Karpas-422 (cell line): Measurements from ENCODE around the gene CBR4. TPM values are rescaled to one million over a fixed set of nuclear protein-coding genes. Genes with fewer than 3 reads are reported as not detected.

Experiments used
- DNase-seq: peaks from one replicate; pipeline ENCODE4 v3.0.0-alpha.2; 2015
- H2AFZ ChIP-seq: fragments of 200-600 bp; sonication (generic); 2 replicates; pipeline ENCODE4 v1.6.1; 2014; ENCODE audit warnings: antibody characterized with exemption, low read length, mixed read lengths
- H3K27ac ChIP-seq: fragments of 200-600 bp; sonication (generic); 2 replicates; pipeline ENCODE4 v1.5.1; 2014; ENCODE audit warnings: mild to moderate bottlenecking, low read length, moderate library complexity
- H3K27me3 ChIP-seq: fragments of 200-600 bp; sonication (generic); 2 replicates; pipeline ENCODE4 v1.6.1; 2014; ENCODE audit warnings: low read length, mixed read lengths
- H3K36me3 ChIP-seq: fragments of 200-600 bp; sonication (generic); 2 replicates; pipeline ENCODE4 v1.6.1; 2014; ENCODE audit warnings: low read length, mixed read lengths; ENCODE audit not compliant: insufficient read depth
- H3K4me1 ChIP-seq: fragments of 200-600 bp; sonication (generic); 2 replicates; pipeline ENCODE4 v1.6.1; 2014; ENCODE audit warnings: mild to moderate bottlenecking, low read length, mixed read lengths
- H3K4me2 ChIP-seq: fragments of 200-600 bp; sonication (generic); 2 replicates; pipeline ENCODE4 v1.6.1; 2014; ENCODE audit warnings: low read length, low read depth, mild to moderate bottlenecking; ENCODE audit not compliant: poor library complexity, severe bottlenecking
- H3K4me3 ChIP-seq: fragments of 200-600 bp; sonication (generic); 2 replicates; pipeline ENCODE4 v1.5.1; 2014; ENCODE audit warnings: mild to moderate bottlenecking, antibody characterized with exemption, low read length, mixed read lengths
- H3K79me2 ChIP-seq: fragments of 200-600 bp; sonication (generic); 2 replicates; pipeline ENCODE4 v1.6.1; 2014; ENCODE audit warnings: mild to moderate bottlenecking, low read length, mixed read lengths
- H3K9ac ChIP-seq: fragments of 200-600 bp; sonication (generic); 2 replicates; pipeline ENCODE4 v1.6.0; 2014; ENCODE audit warnings: low read length
- H3K9me2 ChIP-seq: fragments of 200-600 bp; sonication (generic), shearing (Covaris generic); replicated peaks from 2 replicates; pipeline ENCODE4 v1.6.0; 2014; ENCODE audit warnings: mild to moderate bottlenecking, low read length, moderate library complexity; ENCODE audit not compliant: insufficient read depth
- H3K9me3 ChIP-seq: fragments of 300-700, 200-600 bp; sonication (generic); 2 replicates; pipeline ENCODE4 v1.6.1; 2014; ENCODE audit warnings: low read length, mixed read lengths
- H4K20me1 ChIP-seq: fragments of 200-600 bp; sonication (generic); 2 replicates; pipeline ENCODE4 v1.6.1; 2014; ENCODE audit warnings: mild to moderate bottlenecking, antibody characterized with exemption, low read length, low read depth; ENCODE audit not compliant: insufficient read depth
- total RNA-seq: library from RNA; depleted of rRNA; stranded (reverse); fragments of >200 nt; shearing (Covaris generic); gene quantifications from 2 replicates; pipeline ENCODE4 v1.2.3, GENCODE V29; 2014; ENCODE audit warnings: low replicate concordance; rRNA removed

Gene CBR4
- total RNA-seq: 23.1 and 25.7 TPM in 2 replicates

DNA sequence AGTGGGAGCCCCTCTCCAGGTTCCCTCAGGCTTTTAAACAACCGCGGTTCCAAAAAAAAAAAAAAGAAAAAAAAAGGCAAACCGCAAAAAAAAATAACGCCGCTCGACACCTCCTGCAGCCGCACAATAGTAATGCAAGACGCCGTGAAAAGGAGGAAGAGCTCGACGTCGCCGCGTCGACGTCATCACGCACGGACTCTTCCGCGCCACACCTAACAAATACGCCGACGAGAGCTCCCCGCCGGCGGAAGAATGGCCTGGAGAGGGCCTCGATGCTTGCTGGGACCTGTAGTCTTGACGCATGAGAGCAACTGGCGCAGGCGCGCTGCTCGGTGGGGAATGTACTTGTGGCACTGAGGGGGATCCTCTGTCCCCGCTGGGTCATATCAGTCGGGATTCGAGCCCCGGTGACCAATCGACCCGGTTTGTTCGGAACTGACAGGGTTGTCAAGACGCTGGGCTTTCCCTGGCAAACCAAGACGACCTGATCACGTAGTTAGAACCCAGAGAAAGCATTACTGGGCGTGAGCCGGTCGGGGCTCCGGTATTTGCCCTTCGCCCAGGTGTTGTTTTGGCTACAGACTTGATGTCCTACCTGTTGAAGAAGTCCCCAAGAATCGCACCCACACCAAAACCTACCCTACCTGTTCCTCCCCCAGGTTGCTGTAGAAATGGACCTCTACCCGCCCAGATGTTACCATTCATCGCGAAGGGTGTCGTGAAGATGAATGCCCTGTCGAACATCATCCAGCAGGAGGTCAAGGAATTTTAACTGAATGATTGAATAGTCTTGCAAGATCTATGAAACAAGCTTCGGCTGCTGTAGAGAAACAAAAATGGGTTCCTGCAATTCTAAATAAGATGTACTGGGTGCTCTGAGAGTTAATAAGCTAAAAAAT lies at the start of gene CBR4:
Gene CBR4 (minus strand): TSS at position 131 of the 899 bp plus-strand sequence. CDS start 166 bp downstream, outside the sequence.
- H3K27me3 ChIP-seq: no peaks in the 10 kb centered on the region
- H3K27ac ChIP-seq: peak within 1 kb of the TSS; percentile 65
- no peaks in the 10 kb centered on the region for H4K20me1 ChIP-seq
- DNase-seq: peak; percentile 95
- peaks cover 21% of the 10 kb centered on the region for H3K79me2 ChIP-seq
- peaks cover 3% of the 10 kb centered on the region; the same call in 1 of the 2 replicates for H3K36me3 ChIP-seq
- no peaks in the 10 kb centered on the region for H3K9me3 ChIP-seq
- H3K9me2 ChIP-seq: no peaks in the 10 kb centered on the region
- H2AFZ ChIP-seq: peak within 1 kb of the TSS; percentile 33
- H3K9ac ChIP-seq: peak within 1 kb of the TSS; percentile 76
- peak within 1 kb of the TSS; percentile 91 for H3K4me2 ChIP-seq
- H3K4me3 ChIP-seq: peak within 1 kb of the TSS; percentile 90
- H3K4me1 ChIP-seq: peaks cover 22% of the 10 kb centered on the region

DNA sequence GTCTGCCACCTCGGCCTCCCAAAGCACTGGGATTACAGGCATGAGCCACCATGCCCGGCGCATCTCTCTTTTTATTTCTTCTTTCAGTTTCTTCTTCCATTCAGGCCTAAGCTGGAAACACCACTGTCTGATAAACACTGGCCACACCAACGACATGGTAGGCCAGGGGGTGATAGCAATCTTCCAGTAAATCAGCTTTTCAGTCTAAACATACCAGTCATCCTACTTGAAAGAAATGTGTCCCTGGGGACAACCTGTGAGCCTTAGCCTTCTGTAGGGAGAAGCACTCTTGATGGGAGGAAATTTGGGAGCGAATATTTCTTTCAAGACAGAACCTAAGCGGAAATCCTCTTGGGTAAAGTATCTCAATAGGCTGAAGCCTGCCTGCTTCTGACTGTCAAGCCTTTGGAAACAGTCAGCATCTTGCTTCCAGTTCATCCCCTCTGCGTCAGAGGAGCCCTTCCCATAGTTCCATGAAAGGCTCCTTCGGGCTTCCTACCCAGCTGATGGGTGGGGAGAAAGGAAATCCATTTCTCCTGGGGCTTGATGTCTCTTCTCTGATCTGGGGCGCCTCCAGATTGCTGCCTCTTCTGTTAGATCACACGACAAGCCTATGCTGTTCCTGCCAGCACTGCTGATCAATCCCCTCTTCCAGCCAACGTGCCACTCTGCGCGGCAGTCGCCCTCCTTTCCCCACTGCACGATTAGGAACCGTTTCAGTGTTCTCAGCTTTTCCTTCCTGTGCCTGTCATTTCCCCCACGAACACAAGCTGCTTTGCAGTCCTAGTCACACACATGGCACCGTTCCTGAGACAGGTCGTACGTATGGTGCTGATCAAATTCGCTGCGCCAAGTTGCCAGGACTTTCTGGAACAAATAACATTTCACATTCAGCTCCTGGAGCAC lies 49.5 kb upstream of the CBR4 start:
- no peaks in the 10 kb centered on the region for H3K9me3 ChIP-seq
- H3K27me3 ChIP-seq: no peaks in the 10 kb centered on the region
- no peaks in the 10 kb centered on the region for H3K36me3 ChIP-seq
- H3K4me1 ChIP-seq: no peaks in the 10 kb centered on the region
- H3K4me3 ChIP-seq: no peak overlapping the region
- H3K9ac ChIP-seq: no peak overlapping the region
- no peaks in the 10 kb centered on the region for H3K9me2 ChIP-seq
- DNase-seq: no peak
- H2AFZ ChIP-seq: no peak overlapping the region
- H4K20me1 ChIP-seq: no peaks in the 10 kb centered on the region
- H3K4me2 ChIP-seq: no peak overlapping the region
- no peaks in the 10 kb centered on the region for H3K79me2 ChIP-seq
- no peak overlapping the region for H3K27ac ChIP-seq

DNA sequence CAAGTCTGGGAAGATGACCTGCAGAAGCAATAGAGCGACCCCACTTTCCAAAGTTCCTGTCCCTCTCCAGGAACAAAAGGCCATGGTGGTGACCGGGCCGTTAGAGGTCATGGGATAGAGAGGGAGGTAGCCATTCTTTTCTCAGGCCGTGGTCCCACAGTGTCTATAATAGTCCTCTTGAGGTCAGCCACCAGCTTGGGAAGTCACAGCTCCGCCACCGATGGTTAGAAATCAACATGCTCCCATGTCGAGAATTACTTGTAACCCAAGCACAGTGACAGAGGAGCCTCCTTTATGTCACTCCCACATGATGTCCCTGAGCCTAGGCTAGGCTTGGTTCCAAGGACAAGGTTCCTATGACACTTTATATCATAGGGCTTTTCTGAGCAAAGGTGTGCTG lies 48.3 kb upstream of the CBR4 start:
- Histone ChIP-seq H3K27ac (no peak overlapping the region), H3K36me3 (no peaks in the 10 kb centered on the region), H3K9ac (no peak overlapping the region), H3K4me2 (no peak overlapping the region), H4K20me1 (no peaks in the 10 kb centered on the region), H3K9me2 (no peaks in the 10 kb centered on the region), H3K79me2 (no peaks in the 10 kb centered on the region), H3K9me3 (no peaks in the 10 kb centered on the region), H3K4me3 (no peak overlapping the region), H3K4me1 (no peaks in the 10 kb centered on the region), H2AFZ (no peak overlapping the region), H3K27me3 (no peaks in the 10 kb centered on the region)
- DNase-seq: no peak

DNA sequence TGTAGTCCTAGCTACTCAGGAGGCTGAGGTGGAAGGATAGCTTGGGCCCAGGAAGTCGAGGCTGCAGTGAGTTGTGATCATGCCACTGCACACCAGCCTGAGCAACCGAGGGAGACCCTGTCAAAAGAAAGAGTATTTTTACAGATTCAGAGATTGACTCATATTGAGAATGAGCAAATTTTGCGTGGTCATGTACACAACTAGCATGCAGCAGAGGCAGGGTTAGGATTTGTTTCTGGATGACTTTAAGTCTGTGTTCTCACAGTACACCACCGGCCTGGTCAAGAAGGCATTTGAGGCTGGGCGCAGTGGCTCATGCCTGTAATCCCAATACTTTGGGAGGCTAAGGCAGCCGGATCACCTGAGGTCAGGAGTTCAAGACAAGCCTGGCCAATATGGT lies 44.8 kb upstream of the CBR4 start:
- DNase-seq: no peak
- H3K27me3 ChIP-seq: no peaks in the 10 kb centered on the region
- H4K20me1 ChIP-seq: no peaks in the 10 kb centered on the region
- no peak overlapping the region for H3K4me3 ChIP-seq
- H3K36me3 ChIP-seq: no peaks in the 10 kb centered on the region
- no peak overlapping the region for H2AFZ ChIP-seq
- no peaks in the 10 kb centered on the region for H3K9me3 ChIP-seq
- H3K27ac ChIP-seq: no peak overlapping the region
- H3K4me1 ChIP-seq: no peaks in the 10 kb centered on the region
- no peak overlapping the region for H3K4me2 ChIP-seq
- no peaks in the 10 kb centered on the region for H3K79me2 ChIP-seq
- no peaks in the 10 kb centered on the region for H3K9me2 ChIP-seq
- no peak overlapping the region for H3K9ac ChIP-seq

DNA sequence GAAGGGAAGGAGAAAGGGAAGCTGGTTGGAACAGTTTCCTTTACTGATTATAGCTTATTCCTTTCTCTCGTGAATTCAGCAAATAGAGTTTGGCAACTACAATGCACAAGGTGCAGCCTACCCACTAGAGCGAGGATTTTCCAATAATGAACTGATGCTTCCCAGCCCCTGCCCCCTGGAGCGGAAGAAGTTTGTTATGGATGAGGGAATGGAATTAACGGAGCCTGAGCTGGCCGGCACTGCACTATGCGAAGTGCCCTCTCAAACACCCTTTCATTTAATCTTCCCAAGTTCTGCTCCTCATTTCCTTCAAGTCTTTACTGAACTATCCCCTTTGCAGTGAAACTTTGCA lies 42.5 kb upstream of the CBR4 start:
- no peak overlapping the region for H3K27ac ChIP-seq
- H3K4me1 ChIP-seq: no peaks in the 10 kb centered on the region
- no peak overlapping the region for H3K4me2 ChIP-seq
- no peak for DNase-seq
- H3K79me2 ChIP-seq: no peaks in the 10 kb centered on the region
- no peaks in the 10 kb centered on the region for H3K36me3 ChIP-seq
- no peaks in the 10 kb centered on the region for H3K9me2 ChIP-seq
- no peaks in the 10 kb centered on the region for H3K27me3 ChIP-seq
- no peaks in the 10 kb centered on the region for H3K9me3 ChIP-seq
- H2AFZ ChIP-seq: no peak overlapping the region
- H3K4me3 ChIP-seq: no peak overlapping the region
- no peak overlapping the region for H3K9ac ChIP-seq
- no peaks in the 10 kb centered on the region for H4K20me1 ChIP-seq

DNA sequence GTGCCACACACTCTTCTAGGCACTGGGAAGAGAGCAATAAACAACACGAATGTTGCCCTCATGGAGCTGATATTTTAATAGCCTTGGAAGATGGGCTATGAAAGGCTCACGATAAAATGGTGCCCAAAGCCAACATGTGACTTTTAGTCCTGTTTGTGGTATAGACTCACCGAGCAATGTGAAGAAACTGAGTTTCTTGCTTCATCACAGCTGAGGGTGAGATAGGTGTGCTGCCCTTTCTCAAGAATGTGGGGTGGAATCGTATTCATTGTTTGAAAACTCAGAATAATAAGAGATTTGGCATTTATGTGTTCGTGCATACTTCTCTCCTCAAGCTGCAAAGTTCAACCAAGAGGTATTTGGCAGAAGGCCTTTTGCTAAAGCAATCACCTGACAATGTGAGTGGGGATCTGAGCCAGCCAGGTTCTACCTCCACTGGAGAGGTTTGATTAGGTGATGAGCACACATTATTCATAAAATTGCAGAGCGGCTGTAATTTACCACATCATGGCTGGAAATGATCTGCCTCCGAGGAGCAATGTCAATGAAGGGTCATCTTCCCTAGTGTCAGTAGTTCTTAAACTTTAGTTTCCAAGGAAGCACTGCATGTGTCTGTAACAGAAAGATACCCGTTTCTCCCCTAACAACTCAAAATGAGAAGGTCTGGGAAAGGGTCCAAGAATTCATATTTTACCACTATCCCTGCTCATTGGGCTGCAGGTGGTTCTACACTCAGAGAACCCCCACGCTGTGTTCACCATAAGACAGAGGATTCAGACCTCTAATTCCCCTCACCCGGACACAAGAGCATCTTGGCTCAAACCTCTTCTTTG lies 41.9 kb upstream of the CBR4 start:
- no peak for DNase-seq
- no peaks in the 10 kb centered on the region for H3K27me3 ChIP-seq
- H3K4me1 ChIP-seq: no peaks in the 10 kb centered on the region
- no peaks in the 10 kb centered on the region for H3K9me3 ChIP-seq
- no peak overlapping the region for H3K4me3 ChIP-seq
- no peak overlapping the region for H2AFZ ChIP-seq
- H3K9ac ChIP-seq: no peak overlapping the region
- no peaks in the 10 kb centered on the region for H4K20me1 ChIP-seq
- no peaks in the 10 kb centered on the region for H3K9me2 ChIP-seq
- no peak overlapping the region for H3K27ac ChIP-seq
- no peak overlapping the region for H3K4me2 ChIP-seq
- no peaks in the 10 kb centered on the region for H3K36me3 ChIP-seq
- H3K79me2 ChIP-seq: no peaks in the 10 kb centered on the region

DNA sequence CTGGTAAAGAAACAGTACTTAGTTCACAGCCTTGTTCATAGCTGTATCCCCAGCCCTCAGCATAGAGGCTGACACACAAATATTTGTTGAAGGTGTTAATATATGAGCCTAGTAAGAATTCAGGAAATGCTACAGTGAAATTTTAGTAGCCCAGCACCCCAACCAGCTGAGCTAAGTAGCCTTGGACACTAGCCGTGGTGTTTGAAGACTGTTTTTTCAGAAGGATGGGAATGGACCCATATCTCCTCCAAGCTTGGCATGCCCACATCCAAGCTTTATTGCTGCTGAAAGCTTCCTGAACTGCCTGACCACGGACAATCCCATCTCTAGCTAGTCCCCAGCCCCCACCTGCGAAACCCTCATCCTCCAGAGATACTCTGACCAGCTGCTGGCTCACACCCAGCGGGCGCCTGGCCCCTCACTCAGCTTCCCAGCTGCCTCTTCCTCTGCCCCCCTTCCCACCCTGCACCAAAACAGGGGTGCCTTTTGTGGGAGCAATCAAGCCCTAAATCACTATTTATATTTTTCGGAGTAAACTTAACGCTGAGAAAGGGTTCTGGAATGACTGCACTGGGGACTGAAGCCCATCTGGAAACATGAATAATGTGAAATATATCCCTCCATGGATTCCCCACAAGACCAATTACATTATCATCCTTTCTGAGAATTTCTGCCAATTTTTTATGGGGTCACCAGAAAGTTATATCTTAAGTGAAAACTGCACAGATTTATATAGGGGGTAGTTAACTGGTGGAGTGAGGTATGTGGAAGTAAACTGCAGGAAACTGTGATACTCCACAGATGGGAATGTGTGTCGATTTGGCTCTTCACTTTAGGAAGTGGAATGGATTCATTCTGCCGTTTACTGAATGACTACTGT lies 41.1 kb upstream of the CBR4 start:
- Histone ChIP-seq H3K9ac (no peak overlapping the region), H3K9me3 (no peaks in the 10 kb centered on the region), H3K79me2 (no peaks in the 10 kb centered on the region), H3K4me1 (no peaks in the 10 kb centered on the region), H3K4me3 (no peak overlapping the region), H3K9me2 (no peaks in the 10 kb centered on the region), H2AFZ (no peak overlapping the region), H3K4me2 (no peak overlapping the region), H3K27ac (no peak overlapping the region), H4K20me1 (no peaks in the 10 kb centered on the region), H3K27me3 (no peaks in the 10 kb centered on the region), H3K36me3 (no peaks in the 10 kb centered on the region)
- DNase-seq: no peak
